ENCODE results near the gene STARD3.

- TF ChIP-seq, protein P1, sequence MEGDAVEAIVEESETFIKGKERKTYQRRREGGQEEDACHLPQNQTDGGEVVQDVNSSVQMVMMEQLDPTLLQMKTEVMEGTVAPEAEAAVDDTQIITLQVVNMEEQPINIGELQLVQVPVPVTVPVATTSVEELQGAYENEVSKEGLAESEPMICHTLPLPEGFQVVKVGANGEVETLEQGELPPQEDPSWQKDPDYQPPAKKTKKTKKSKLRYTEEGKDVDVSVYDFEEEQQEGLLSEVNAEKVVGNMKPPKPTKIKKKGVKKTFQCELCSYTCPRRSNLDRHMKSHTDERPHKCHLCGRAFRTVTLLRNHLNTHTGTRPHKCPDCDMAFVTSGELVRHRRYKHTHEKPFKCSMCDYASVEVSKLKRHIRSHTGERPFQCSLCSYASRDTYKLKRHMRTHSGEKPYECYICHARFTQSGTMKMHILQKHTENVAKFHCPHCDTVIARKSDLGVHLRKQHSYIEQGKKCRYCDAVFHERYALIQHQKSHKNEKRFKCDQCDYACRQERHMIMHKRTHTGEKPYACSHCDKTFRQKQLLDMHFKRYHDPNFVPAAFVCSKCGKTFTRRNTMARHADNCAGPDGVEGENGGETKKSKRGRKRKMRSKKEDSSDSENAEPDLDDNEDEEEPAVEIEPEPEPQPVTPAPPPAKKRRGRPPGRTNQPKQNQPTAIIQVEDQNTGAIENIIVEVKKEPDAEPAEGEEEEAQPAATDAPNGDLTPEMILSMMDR (conservative IDR thresholded peaks at IDR 0.05; ENCODE audit: low read length) = no peak
- TF ChIP-seq EZH2phosphoT487 (IDR thresholded peaks at IDR 0.05; ENCODE audit: borderline replicate concordance) = no peak
Measured at GRCh38 chr17:39674702-39675389, 37.9 kb downstream of the STARD3 start.
